IPS-11a (cell line): Measurements from ENCODE around the gene LSMEM2.
A peak's percentile ranks its signal among the peaks of the same experiment; 100 is the strongest.
"Not testable (repeated sequence)": the region's sequence is repeated elsewhere in the genome, so short reads cannot be mapped to it uniquely, and the experiment has no call there.

ENCODE experiments used
- H3K4me3 ChIP-seq: one replicate; pipeline ENCODE4 v1.5.1; 2013; ENCODE audit warnings: low read depth, low read length, control low read depth

Gene LSMEM2

DNA sequence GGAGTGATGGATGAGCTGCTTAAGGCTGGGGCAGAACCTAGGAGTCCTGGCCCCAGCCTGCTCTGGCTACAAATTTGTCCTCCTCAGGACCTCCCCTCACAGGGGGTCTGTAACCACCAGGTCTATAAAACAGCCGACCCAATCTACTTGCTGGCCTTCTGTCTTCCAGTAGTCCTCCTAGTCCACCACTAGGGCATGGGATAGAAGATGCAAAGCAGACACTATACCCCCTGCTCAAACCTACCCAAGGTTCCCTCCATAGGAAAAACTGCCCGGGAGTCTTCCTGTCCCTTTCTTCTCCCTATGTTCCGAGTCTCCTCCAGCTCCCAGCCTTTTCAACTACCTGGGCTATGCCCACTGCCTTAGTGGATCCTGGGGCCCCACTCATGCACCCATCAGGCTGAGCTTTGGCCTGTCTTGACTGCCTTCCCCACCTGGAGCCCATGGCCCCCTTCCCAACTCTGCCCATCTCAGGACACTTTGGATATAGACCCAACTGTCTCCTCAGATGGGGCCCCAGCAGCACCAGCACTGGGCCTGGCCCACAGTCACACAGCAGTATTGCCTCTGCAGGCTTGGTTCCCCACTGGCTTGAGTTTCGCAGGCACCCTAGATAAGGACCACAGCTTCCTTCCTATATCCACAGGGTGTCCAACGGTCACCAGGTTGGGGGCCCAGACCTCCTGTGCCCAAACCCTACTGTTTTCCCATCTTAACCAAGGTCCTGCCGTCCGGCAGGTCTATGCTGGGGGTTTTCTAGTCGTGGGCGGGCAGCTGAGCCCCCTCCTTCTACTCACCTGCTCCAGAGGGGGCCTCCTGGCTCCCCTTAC is 19.2 kb downstream of the LSMEM2 start:
- peak overlapping the region; percentile 86 for H3K4me3 ChIP-seq

DNA sequence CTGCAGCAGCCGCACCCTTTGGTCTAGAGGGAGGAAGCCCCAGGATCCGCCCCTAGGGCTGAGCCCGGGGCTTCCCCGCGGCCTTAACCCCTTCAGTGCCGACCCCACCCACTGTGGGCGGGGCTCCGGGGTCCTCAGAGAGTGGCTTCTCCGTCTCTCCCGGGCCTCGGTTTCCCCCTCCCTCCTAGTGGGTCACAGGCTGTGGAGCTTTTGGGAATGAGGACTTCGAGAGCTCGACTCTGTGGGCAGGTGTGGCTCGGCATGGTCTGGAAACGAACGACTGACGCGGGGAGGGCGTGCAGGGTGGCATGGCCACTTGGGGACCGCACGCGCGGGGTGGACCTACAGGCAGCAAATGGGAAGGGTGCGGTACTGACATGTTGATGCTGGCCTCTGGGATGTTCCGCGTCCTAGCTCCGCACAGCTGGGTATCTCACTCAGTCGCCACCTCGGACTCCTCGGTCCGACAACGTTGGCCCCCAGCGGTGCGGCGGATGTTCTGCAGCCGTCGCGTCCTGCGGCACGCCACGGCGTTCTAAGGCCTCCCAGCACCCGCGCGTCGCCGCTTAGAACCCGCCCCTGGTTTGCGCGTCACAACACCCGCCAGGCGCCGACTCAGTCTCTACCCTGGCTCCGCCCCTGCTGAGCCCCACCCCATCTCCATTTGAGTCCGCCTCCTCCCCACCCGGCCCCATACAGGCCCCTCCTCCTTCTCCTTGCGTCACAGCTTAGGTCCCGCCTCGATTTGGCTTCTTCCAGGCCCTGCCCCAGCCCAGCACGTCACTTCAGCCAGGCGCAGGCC is 20.1 kb downstream of the LSMEM2 start, which contains the start of the genes HYAL3 and NAA80:
Gene HYAL3, minus strand, starts transcription at position 570 of the 802 bp plus-strand sequence. CDS start 3,803 bp downstream, outside the sequence.
Gene NAA80, minus strand, starts transcription at position 570 of the 802 bp plus-strand sequence. CDS start 1,942 bp downstream, outside the sequence.
- H3K4me3 ChIP-seq: peak within 1 kb of the TSS; percentile 86

GRCh38 chr3:50299638-50299928 is 20.7 kb downstream of the LSMEM2 start:
- H3K4me3 ChIP-seq: peak overlapping the region; percentile 10

DNA sequence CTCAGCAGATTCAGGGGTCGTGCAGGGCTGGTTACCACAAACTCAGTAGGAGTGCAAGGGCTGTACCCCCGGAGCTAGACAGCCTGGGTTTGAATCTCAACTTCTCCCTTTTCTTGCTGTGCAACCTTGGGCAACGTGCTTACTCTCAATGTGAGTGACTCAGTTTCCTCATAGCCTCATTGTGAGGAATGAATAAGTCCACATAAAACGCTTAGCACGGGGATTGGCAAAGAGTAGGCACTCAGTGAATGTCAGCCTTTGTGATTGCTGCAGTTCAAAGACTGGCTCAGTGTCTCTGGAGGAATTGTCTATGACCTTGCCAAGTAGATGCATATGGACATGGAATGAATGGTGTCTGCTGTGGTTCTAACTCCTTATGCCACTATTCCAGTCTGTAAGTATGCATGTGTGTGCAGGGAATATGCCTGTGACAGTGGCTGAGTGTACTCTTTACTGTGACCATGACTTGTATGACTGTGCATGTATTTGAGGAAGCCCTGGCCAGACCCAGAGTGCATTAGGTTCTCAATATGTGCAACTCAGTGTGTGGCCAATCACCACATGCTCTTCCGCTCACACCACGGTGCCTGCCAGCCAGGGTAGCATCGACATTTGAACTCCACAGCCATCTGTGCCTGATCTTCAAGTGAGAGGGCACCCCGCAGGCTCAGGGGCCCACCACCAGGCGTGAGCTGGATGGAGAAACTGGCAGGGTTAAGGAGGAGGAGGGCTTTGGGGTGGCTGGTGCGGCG is 21.2 kb downstream of the LSMEM2 start:
- peak overlapping the region; percentile 10 for H3K4me3 ChIP-seq

DNA sequence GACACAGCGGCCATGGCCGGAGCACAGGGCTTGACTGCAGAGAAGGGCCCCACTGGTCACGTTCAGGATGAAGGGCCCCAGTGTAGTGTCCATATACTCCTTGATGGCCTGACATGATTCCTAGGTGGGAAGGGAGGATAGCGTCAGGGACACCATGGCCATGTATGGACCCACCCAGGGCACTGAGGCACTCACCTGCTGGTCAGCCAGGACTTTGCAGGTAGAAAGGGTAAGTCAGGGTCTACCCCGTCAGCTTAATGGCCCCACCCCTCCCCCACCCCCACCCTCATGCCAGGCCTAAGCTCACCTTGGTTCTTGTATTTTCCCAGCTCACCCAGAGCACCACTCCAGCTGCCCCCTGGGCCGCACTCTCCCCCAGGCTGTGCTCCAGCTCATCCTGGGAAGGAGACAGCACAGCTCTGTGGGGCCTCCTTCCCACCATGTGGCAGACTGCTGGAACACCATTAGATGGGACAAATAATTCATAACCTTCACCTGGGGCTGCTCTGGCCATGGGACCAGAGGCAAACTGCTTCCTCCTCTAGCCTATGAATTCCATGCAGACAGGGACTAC is 21.9 kb downstream of the LSMEM2 start:
- H3K4me3 ChIP-seq: no peak overlapping the region

DNA sequence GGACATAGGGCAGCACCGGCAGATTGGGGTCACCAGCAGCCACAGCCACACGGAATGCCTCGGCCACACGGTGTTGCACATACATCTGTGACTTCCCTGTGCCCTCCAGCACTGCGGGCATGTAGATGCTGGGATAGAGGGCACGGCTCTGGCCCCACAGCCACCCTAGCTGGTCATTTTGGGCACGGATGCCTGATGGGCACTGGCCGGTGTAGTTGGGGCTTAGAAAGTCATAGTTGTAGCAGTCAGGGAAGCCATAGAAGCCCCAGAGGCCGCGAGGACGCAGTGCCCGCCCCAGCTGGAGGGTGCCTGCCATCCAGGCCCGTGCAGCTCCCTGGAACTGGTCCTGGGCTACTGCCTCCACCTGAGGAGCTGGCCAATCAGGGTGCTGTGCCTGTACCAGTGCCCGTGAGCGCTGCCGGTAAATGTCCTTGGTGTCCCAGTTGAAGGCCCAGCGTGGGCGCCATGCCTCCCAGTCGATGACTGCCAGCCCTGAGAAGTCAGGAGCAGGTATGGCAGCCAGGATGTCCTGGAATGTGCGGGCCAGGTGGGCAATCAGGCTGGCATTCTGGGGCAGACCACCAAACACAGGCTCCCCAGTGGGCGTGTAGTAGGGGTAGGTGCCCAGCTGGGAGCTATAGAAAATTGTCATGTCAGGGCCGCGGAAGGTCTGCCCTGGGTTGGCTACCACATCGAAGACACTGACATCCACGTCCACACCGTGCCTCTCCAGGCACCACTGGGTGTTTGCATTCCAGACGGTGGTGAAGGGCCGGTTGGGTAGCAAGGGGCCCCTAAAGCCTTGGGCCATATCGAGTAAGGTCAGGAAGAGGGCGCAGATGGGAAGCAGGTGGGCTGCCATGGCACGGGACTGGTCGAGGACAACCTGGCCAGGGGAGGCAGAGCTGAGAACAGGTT is 23.5 kb downstream of the LSMEM2 start:
- H3K4me3 ChIP-seq: no peak overlapping the region

DNA sequence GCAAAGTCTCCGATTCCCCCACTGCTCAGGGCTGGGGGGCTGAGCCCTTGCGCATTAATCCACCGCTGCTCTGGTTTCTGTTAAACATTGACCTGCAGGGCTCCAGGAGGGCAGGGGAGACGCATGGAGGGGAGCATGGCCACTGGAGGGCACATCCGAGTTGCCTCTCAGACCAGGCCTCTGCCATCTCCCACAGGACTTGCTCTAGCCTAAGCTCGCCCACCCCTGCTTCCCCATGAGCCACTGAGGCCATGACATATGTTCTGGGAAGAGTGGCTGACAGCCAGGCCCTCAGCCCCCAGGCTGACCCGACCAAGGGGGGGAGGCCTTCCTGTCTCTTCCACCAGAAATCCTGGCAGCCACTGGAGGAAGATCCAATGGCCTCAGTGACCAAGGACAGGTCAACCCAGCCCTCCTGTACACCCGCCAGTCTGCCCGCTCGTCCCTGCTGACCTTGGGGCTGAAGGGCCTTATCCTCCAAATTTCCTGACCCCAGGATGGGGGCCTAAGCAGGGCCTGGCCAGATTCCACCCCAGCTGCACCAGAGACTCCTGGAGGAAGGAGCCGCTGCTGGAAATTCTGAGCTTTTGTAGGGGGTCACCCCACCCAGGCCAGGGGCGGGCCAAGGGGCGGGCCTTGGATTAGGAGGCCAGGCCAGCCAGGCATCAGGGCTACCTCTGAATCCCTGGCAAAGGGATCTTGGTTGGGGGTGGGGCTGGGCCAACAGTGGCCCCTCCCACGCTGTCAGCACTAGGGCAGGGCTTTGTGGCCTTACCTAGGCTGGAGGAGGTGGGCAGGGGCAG is 24.3 kb downstream of the LSMEM2 start, which contains the start of gene HYAL1:
Gene HYAL1, minus strand, starts transcription at position 562 of the 803 bp plus-strand sequence. CDS start 618 bp downstream, outside the sequence.
- H3K4me3 ChIP-seq: no peak within 1 kb of the TSS

GRCh38 chr3:50304601-50305000 is 25.7 kb downstream of the LSMEM2 start:
- H3K4me3 ChIP-seq: no peak overlapping the region

GRCh38 chr3:50312041-50312440 is 33.2 kb downstream of the LSMEM2 start:
- H3K4me3 ChIP-seq: not testable (repeated sequence)

DNA sequence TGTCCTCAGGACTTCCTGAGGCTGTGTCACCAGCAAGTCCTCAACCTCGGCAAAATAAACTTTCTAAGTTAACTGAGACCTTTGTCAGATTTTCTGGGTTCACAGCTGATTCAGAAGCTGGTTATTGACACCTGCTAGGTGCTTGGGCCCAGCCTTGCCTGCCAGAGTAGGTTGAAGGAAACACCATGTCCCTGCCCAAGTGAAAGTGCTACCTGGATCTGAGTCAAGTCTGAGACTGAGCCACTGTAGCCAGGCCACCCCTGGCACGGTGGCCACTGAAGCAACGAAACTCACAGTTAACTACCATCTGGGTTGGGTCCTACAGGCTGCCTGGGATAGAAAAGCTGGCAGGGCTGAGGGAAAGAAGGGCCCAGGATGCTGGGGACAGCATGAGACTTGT is 35.5 kb downstream of the LSMEM2 start:
- H3K4me3 ChIP-seq: no peak overlapping the region

DNA sequence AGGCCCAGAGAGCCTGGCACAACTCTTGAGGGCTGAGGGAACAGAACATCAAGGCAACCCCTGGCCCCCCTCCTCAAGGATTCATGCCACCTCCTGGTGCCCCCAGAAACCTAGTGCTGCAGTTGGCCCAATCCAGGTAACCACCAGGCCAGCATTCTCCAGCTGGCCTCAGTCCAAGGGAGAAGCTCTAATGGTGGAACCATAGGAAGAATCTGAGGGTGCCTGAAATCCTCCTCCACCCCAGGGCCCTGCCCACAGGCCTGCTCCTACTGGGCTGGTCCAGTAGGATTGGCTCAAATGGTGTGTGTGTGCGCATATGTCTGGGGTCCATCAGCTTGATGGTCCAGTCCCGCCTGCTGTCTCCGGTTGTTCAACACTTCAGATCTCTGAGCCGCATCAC is 35.9 kb downstream of the LSMEM2 start:
- H3K4me3 ChIP-seq: no peak overlapping the region

GRCh38 chr3:50316657-50317242 is 37.9 kb downstream of the LSMEM2 start:
- H3K4me3 ChIP-seq: no peak overlapping the region

DNA sequence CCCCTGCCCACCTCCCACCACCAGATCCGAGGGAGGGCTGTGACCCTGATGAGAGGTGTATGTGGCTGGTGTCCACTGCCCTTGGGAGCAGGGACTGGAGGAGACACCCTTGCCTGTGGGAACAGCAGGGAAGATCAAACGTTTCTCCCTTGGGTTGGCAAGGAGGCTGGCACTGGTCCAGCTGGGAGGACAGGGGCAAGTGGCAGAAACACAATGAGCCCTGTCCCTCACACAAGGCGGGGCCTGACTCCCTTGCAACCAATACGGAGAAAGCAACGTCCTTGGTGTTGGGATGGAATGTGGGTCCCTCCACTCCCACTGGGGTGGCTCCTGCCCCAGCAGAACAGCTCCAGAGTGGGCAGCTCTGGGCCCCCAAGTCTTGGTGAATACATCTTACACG is 38.4 kb downstream of the LSMEM2 start:
- no peak overlapping the region for H3K4me3 ChIP-seq

- no peak overlapping the region for H3K4me3 ChIP-seq
Observed at GRCh38 chr3:50318163-50318562, 39.3 kb downstream of the LSMEM2 start.

DNA sequence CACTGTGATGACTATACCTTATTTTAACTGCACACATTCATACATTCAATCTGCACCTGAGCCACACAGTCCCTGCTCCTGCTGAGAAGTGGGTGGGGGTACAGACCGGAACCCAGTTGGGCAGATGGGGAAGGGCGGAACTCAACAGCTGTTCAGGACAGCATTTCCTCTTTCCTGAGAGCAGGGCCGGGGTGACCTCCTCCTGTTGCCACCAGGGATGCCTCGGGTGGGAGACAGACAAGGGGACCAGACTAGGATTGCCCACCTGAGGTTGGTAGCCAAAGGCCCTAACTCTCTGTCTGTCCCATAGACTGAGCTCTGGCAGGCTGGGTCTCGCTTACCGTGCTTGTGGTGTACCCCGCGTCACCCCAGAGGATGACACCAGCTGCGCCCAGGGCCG is 39.7 kb downstream of the LSMEM2 start:
- no peak overlapping the region for H3K4me3 ChIP-seq

- no peak overlapping the region for H3K4me3 ChIP-seq
Observed at GRCh38 chr3:50319181-50319893, 40.5 kb downstream of the LSMEM2 start.

DNA sequence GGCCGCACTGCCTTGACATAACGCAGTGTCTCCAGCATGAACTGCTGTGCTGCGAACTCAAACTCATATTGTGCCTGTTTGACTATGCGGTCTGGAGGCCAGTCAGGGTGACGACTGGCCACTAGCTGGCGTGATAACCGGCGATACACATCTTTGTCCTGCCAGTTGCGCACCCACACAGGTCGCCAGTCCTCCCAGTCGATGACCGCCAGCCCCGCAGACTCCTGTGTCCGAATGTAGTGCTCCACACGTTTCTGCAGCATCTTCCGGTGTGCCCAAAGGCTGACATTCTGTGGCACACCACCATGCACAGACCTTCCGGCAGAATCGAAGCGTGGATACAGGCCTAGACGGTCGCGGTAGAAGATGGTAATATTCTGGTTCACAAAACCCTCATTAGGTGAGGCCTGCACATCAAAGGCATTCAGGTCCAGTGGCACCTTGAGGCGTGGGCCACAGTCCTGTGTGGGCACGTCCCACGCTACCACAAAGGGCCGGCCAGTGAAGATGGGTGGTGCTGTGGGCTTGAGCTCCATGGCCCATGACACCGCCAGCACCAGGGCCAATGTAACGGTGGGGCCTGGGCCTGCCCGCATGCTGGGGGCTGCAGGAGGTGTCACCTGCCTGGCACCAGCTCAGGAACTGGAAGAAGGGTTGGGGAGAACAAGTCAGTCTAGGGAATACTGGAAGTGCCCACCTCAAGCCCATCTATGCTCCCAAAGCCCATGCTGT is 41.2 kb downstream of the LSMEM2 start:
- peak overlapping the region; percentile 82 for H3K4me3 ChIP-seq
